NOMO-1 treated with DMSO at 0.1 percent for 48 hours (cell line): Measurements from ENCODE around the gene HSPA2.
"Not testable (repeated sequence)": the region's sequence is repeated elsewhere in the genome, so short reads cannot be mapped to it uniquely, and the experiment has no call there.

ENCODE experiments used
- DNase-seq: peaks from one replicate; lab custom pipeline; 2025; ENCODE audit not compliant: unreplicated experiment; lab: John Stamatoyannopoulos, UW

Gene HSPA2

GRCh38 chr14:64513271-64513670 is 27.3 kb upstream of the HSPA2 start:
- no peak for DNase-seq

- DNase-seq = no peak
These were observed 25.5 kb upstream of the HSPA2 start for GRCh38 chr14:64515053-64515452.

GRCh38 chr14:64516969-64517368 is 23.6 kb upstream of the HSPA2 start:
- no peak for DNase-seq

- not testable (repeated sequence) for DNase-seq
These were observed 22.9 kb upstream of the HSPA2 start for GRCh38 chr14:64517667-64518066.

- no peak for DNase-seq
These were observed 22.3 kb upstream of the HSPA2 start for GRCh38 chr14:64518229-64518628.

- DNase-seq = no peak
These were observed 19.8 kb upstream of the HSPA2 start for GRCh38 chr14:64520699-64521098.

- DNase-seq = no peak
These were observed 17.8 kb upstream of the HSPA2 start for GRCh38 chr14:64522591-64523355.

GRCh38 chr14:64525354-64525753 is 15.2 kb upstream of the HSPA2 start:
- no peak for DNase-seq

- DNase-seq = no peak
These were observed 9.0 kb upstream of the HSPA2 start for GRCh38 chr14:64531567-64531966.

GRCh38 chr14:64536488-64537245 is 3.9 kb upstream of the HSPA2 start:
- DNase-seq = peak; percentile 67

- no peak for DNase-seq
These were observed 875 bp downstream of the HSPA2 start for GRCh38 chr14:64541261-64541971.

- DNase-seq = no peak
These were observed 1.7 kb downstream of the HSPA2 start for GRCh38 chr14:64541972-64542835.

GRCh38 chr14:64542836-64543201 is 2.3 kb downstream of the HSPA2 start:
- DNase-seq = no peak

- no peak for DNase-seq
These were observed 4.2 kb downstream of the HSPA2 start for GRCh38 chr14:64544607-64545312.

GRCh38 chr14:64549016-64549415 is 8.5 kb downstream of the HSPA2 start:
- DNase-seq = no peak

- DNase-seq = peak; percentile 45
These were observed 9.5 kb downstream of the HSPA2 start, which contains the start of gene PPP1R36 for GRCh38 chr14:64549791-64550620. TSS of gene PPP1R36 (plus strand) at chr14:64549961. CDS start at chr14:64549998, 37 bp downstream.

GRCh38 chr14:64550621-64551333 is 10.2 kb downstream of the HSPA2 start:
- DNase-seq = no peak

- DNase-seq = no peak
These were observed 14.0 kb downstream of the HSPA2 start for GRCh38 chr14:64554556-64554955.

GRCh38 chr14:64556526-64556925 is 16.0 kb downstream of the HSPA2 start:
- DNase-seq = peak; percentile 22
